GM12873 (cell line): ENCODE results near the gene RRAGD.

ENCODE experiments used
- TF ChIP-seq, protein P1 (sequence below): IDR thresholded peaks from 2 replicates; pipeline ENCODE4 v1.5.1; 2012; ENCODE audit warnings: low read depth, mild to moderate bottlenecking, moderate library complexity, low read length, control low read depth; ENCODE audit not compliant: insufficient read depth; ENCODE audit errors: missing control alignments

RRAGD gene, protein sequence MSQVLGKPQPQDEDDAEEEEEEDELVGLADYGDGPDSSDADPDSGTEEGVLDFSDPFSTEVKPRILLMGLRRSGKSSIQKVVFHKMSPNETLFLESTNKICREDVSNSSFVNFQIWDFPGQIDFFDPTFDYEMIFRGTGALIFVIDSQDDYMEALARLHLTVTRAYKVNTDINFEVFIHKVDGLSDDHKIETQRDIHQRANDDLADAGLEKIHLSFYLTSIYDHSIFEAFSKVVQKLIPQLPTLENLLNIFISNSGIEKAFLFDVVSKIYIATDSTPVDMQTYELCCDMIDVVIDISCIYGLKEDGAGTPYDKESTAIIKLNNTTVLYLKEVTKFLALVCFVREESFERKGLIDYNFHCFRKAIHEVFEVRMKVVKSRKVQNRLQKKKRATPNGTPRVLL

DNA sequence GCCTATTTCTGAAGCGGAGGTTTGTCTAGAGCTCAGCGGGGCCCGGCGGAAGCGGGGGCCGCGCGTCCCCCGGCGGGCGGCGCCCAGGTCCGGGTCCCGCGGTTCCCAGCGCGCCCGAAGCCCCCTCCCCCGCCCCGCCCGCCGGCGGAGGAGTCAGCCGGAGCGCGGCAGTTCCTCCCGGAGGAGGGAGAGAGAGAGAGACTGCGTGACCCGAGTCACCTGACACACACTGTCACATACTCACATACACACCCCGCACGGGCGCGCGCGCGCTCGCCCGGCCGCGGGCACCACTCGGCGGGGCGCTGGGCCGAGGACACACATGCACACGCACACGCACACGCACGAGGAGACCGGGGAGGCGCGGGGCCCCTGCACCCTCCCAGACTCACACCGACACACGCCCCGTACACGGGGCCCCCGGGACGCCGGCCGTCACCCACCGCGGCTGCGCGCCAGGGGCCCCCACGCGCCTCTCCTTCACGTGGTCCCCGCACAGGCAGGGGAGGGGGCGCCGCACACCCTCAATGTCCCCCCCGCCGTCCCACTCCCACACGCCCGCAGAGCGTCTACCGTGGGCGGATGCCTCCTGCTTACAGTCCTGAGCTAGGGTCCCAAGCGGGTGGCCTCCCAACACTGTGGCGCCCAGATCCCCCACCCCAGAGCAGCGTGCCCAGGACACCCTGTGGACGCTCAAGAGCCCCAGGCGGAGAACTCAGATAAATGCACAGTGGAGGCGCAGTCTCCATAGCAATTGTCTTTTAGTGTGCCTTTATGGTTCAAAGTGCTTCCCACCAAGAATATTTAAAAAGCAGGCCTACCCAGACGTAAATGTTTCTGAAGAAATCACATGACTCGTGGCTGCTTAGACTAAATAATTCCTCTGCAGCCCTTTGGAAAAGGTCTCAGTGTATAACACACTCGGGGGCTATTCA, at the start of gene RRAGD:
TSS of gene RRAGD (minus strand) at position 203 of the 935 bp plus-strand sequence. CDS start 280 bp downstream, outside the sequence.
- TF ChIP-seq, protein P1, sequence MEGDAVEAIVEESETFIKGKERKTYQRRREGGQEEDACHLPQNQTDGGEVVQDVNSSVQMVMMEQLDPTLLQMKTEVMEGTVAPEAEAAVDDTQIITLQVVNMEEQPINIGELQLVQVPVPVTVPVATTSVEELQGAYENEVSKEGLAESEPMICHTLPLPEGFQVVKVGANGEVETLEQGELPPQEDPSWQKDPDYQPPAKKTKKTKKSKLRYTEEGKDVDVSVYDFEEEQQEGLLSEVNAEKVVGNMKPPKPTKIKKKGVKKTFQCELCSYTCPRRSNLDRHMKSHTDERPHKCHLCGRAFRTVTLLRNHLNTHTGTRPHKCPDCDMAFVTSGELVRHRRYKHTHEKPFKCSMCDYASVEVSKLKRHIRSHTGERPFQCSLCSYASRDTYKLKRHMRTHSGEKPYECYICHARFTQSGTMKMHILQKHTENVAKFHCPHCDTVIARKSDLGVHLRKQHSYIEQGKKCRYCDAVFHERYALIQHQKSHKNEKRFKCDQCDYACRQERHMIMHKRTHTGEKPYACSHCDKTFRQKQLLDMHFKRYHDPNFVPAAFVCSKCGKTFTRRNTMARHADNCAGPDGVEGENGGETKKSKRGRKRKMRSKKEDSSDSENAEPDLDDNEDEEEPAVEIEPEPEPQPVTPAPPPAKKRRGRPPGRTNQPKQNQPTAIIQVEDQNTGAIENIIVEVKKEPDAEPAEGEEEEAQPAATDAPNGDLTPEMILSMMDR, result no peak

DNA sequence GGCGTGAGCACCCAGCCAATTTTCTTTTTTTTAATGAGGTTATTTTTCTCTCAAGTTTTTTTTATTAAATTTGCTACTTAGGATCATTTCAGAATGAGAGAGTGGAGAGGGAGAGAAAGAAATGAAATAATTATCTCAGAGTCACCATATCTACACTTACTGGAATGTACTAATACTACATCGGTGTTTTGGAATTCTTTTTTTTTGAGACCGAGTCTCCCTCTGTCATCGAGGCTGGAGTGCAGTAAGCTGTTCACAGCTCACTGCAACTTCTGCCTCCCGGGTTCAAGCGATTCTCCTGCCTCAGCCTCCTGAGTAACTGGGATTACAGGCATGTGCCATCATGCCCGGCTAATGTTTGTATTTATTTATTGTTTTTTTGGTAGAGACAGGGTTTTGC, 48.6 kb upstream of the RRAGD start:
- TF ChIP-seq, protein P1, result no peak

DNA sequence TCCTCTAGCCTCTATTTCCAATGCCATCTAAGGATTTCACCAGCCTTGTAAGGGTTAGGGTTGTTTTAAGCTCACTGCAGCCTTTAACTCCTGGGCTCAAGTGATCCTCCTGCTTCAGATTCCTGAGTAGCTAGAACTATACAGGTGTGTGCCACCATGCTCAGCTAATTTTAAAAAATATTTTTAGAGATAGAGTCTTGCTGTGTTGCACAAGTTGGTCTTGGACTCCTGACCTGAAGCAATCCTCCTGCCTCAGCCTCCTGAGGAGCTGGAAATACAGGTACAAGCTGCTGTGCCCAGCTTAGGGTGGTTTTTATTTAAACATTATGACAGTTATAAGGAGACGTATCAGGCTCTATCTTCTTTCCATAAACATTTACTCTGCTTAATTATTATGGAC, 47.4 kb upstream of the RRAGD start:
- TF ChIP-seq, protein P1, result no peak

DNA sequence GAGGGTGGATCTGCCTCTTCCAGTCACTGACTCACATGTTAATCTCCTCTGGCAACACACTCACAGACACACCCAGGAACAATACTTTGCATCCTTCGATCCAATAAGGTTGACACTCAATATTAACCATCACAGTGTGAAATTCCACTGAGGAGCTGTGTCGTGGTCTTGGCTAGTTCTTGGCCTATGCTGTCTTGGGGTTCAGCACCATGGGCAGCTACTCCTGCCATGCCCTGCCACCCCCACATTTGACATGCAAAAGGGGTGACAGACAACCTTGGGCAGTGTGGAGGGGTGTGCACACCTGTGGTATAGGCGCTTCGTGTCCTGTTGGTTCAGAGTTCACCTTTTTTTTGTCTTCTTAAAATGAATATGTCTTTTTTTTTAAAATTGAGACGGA, 46.6 kb upstream of the RRAGD start:
- TF ChIP-seq, protein P1, result no peak

DNA sequence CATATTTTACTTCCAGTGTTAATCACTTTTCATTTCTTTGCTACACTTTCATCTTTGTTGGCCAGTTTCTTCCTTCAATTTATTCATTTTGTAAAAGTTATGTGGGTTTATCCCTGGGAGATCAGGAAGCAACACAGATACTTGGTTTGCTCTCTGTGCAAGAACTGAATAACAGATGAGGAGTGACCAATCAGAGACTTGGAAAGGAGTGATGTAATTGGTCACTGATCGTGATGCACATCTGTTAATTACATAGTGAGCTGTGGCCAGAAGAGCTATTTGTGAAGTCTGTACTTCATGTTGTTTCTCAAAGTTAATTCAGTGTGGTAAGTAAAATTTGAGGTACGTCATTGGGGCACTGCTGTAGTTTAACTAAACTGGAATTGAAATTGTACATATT, 42.2 kb upstream of the RRAGD start:
- TF ChIP-seq, protein P1, result no peak

DNA sequence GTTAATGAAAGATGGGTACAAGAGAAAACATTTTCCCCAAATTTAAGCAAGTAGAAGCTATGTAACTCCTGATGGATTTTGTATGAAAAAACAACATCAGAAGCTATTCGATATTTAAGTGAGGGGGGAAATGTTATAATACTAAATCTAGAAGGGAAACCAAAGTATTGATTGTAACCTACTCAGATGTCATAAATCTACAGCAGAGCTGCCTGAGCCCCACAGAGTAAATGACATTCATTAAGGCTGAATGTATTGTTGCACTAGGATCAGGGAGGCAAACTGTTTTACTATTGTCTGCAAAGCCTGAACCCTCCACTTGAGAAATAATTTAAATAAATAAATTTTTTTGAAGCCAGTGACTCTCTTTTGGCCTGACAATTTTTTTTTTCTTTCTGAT, 40.2 kb upstream of the RRAGD start:
- TF ChIP-seq, protein P1, result no peak

DNA sequence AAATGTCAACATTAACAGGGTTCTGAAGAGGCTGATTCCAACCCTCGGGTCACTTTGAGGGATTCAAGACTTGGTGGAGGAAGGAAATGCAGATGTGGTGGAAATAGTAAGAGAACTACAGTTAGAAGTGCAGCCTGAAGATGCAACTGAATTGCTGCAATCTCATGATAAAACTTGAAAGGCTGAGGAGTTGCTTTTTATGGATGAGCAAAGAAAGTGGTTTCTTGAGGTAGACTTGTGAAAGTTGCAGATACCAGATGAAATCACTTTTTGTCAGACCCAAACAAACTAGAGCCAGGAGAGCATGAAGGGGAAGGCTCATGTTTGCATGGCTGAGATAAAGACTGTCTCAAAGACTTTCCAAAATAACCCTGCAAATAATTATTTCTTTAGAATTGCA, 37.1 kb upstream of the RRAGD start:
- TF ChIP-seq, protein P1, result no peak
